HepG2 (cell line): ENCODE results near the gene STRN3. TPM values are rescaled to one million over a fixed set of nuclear protein-coding genes. Genes with fewer than 3 reads are reported as not detected.

Source experiments
- ETV5 ChIP-seq: IDR thresholded peaks from 2 replicates; pipeline ENCODE4 v1.6.1; 2018; ENCODE audit warnings: missing biosample characterization, missing genetic modification reagents, inconsistent platforms, borderline replicate concordance
- ETV6 ChIP-seq: sonication (generic); formaldehyde crosslinking; conservative IDR thresholded peaks from 2 replicates; pipeline ENCODE4 v1.4.0; 2020; ENCODE audit warnings: missing genetic modification reagents
- HMG20A ChIP-seq: IDR thresholded peaks from 2 replicates; pipeline ENCODE4 v1.6.1; 2016; ENCODE audit warnings: borderline replicate concordance
- HNRNPH1 ChIP-seq: fragments of 200-400 bp; formaldehyde crosslinking; optimal IDR thresholded peaks from 2 replicates; pipeline ENCODE3; 2017; ENCODE audit warnings: mild to moderate bottlenecking, low read depth, low read length
- KLF15 ChIP-seq: sonication (generic); formaldehyde crosslinking; IDR thresholded peaks from 2 replicates; pipeline ENCODE4 v1.8.1; 2023; ENCODE audit warnings: borderline replicate concordance, mild to moderate bottlenecking, inconsistent platforms, missing genetic modification reagents, mixed read lengths
- KLF9 ChIP-seq: IDR thresholded peaks from 2 replicates; pipeline ENCODE4 v1.6.1; 2016; ENCODE audit warnings: low read depth
- MEIS1 ChIP-seq: sonication (generic); formaldehyde crosslinking; IDR thresholded peaks from 2 replicates; pipeline ENCODE4 v1.9.0; 2021; ENCODE audit warnings: mild to moderate bottlenecking, missing genetic modification reagents, moderate library complexity, borderline replicate concordance
- NFATC3 ChIP-seq: sonication (generic); formaldehyde crosslinking; IDR thresholded peaks from 2 replicates; pipeline ENCODE4 v1.5.1; 2020; ENCODE audit warnings: mild to moderate bottlenecking, missing genetic modification reagents
- NFYB ChIP-seq: sonication (generic); formaldehyde crosslinking; IDR thresholded peaks from 2 replicates; pipeline ENCODE4 v1.4.0; 2020; ENCODE audit warnings: missing genetic modification reagents
- NR3C1 ChIP-seq: sonication (generic); formaldehyde crosslinking; IDR thresholded peaks from 2 replicates; pipeline ENCODE4 v1.4.0; 2020; ENCODE audit warnings: missing genetic modification reagents
- RXRA ChIP-seq: sonication (generic); formaldehyde crosslinking; IDR thresholded peaks from 2 replicates; pipeline ENCODE4 v1.5.1; 2020; ENCODE audit warnings: missing genetic modification reagents
- SMAD9 ChIP-seq: sonication (generic); formaldehyde crosslinking; IDR thresholded peaks from 2 replicates; pipeline ENCODE4 v1.5.1; 2020; ENCODE audit warnings: mild to moderate bottlenecking, missing genetic modification reagents
- SP2 ChIP-seq: sonication (generic); formaldehyde crosslinking; IDR thresholded peaks from 2 replicates; pipeline ENCODE4 v1.5.1; 2020; ENCODE audit warnings: mild to moderate bottlenecking, missing genetic modification reagents
- ZFP36L2 ChIP-seq: sonication (generic); formaldehyde crosslinking; IDR thresholded peaks from 2 replicates; pipeline ENCODE4 v1.4.0; 2020; ENCODE audit warnings: missing genetic modification reagents
- ZFP82 ChIP-seq: sonication (generic); formaldehyde crosslinking; IDR thresholded peaks from 2 replicates; pipeline ENCODE4 v1.5.1; 2020; ENCODE audit warnings: mild to moderate bottlenecking, missing genetic modification reagents, borderline replicate concordance
- ZFX ChIP-seq: sonication (generic); formaldehyde crosslinking; IDR thresholded peaks from 2 replicates; pipeline ENCODE4 v1.4.0; 2020; ENCODE audit warnings: mild to moderate bottlenecking, low read depth, missing genetic modification reagents, moderate library complexity
- ZNF121 ChIP-seq: sonication (generic); formaldehyde crosslinking; IDR thresholded peaks from 2 replicates; pipeline ENCODE4 v1.5.0; 2020; ENCODE audit warnings: mild to moderate bottlenecking, missing genetic modification reagents
- ZNF557 ChIP-seq: sonication (generic); formaldehyde crosslinking; IDR thresholded peaks from 2 replicates; pipeline ENCODE4 v1.4.0; 2020; ENCODE audit warnings: missing genetic modification reagents
- ZNF572 ChIP-seq: sonication (generic); formaldehyde crosslinking; IDR thresholded peaks from 2 replicates; pipeline ENCODE4 v1.5.1; 2020; ENCODE audit warnings: mild to moderate bottlenecking, missing genetic modification reagents
- ZNF607 ChIP-seq: sonication (generic); formaldehyde crosslinking; IDR thresholded peaks from 2 replicates; pipeline ENCODE4 v1.5.1; 2020; ENCODE audit warnings: missing genetic modification reagents, mild to moderate bottlenecking, borderline replicate concordance
- ZNF724P ChIP-seq: sonication (generic); formaldehyde crosslinking; IDR thresholded peaks from 2 replicates; pipeline ENCODE4 v1.8.0; 2022; ENCODE audit warnings: missing genetic modification reagents, borderline replicate concordance
- ZNF782 ChIP-seq: sonication (generic); formaldehyde crosslinking; IDR thresholded peaks from 2 replicates; pipeline ENCODE4 v1.4.0; 2020; ENCODE audit warnings: missing genetic modification reagents, mild to moderate bottlenecking, borderline replicate concordance
- ZSCAN9 ChIP-seq: IDR thresholded peaks from 2 replicates; pipeline ENCODE4 v1.6.1; 2016; ENCODE audit warnings: borderline replicate concordance
- polyA plus RNA-seq, 8 experiments: library from polyadenylated mRNA; depleted of rRNA in 3 of 8; stranded (reverse) in 7 of 8; unstranded in 1 of 8; fragments of >200 nt; fragmentation: Illumina TruSeq in 4 of 8; extraction: Trizol in 4 of 8; gene quantifications; 2 replicates each; pipeline versions ENCODE4 v1.2.1 to v1.2.3, GENCODE V29; 2011 to 2016; ENCODE audit warnings: low read depth in 4 of 8, missing spikeins in 1 of 8, mixed read lengths in 1 of 8; ENCODE audit not compliant: insufficient read depth in 1 of 8
- total RNA-seq, 5 experiments: library from RNA; depleted of rRNA; stranded (reverse); fragments of >200 nt; fragmentation: Illumina TruSeq; extraction: Trizol; gene quantifications; 2 replicates each; pipeline ENCODE4 v1.2.3, GENCODE V29; 2016; ENCODE audit warnings: low read depth in 1 of 5
- TF ChIP-seq, protein P1 (sequence below): IDR thresholded peaks from 2 replicates; pipeline ENCODE4 v1.6.1; 2012; ENCODE audit warnings: inconsistent platforms
- TF ChIP-seq, protein P2 (sequence below): sonication (generic); formaldehyde crosslinking; IDR thresholded peaks from 2 replicates; pipeline ENCODE4 v1.4.0; 2020; ENCODE audit warnings: missing genetic modification reagents
- TF ChIP-seq, protein P3 (sequence below): sonication (generic); formaldehyde crosslinking; IDR thresholded peaks from 2 replicates; pipeline ENCODE4 v1.4.0; 2020; ENCODE audit warnings: missing genetic modification reagents

Gene STRN3
- total and polyA plus RNA-seq, 2 of the 13 experiments (the other 11 are each of a cell fraction or from before 2014, with no cell fraction given) = 49.4 to 123 TPM

DNA sequence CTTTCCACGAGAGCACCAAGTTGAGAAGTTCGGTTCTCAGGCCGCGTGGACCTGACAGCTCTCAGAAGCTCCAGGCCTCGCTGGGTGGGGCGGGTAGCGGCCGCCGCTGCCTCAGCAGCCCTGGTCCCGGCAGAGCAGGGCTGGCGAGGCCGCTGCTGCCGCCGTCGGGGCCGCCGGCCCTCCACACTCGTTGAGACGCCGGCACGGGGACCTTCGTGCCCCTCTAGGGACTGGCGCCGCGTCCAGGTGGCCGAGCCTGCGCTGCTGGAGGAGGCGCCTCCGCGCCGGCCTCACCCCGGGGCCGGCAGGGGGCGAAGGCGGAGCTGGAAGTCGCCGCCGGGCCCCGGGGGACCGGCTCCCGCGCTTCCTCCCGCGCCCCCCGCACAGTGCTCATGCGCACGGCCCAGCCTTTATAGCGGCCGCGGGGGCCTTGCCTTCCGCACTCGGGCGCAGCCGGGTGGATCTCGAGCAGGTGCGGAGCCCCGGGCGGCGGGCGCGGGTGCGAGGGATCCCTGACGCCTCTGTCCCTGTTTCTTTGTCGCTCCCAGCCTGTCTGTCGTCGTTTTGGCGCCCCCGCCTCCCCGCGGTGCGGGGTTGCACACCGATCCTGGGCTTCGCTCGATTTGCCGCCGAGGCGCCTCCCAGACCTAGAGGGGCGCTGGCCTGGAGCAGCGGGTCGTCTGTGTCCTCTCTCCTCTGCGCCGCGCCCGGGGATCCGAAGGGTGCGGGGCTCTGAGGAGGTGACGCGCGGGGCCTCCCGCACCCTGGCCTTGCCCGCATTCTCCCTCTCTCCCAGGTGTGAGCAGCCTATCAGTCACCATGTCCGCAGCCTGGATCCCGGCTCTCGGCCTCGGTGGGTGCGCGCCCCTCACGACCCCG is 151.8 kb downstream of the STRN3 start, which contains the start of gene COCH (continued):
- TF ChIP-seq KLF15 (peak; percentile 82), ZNF121 (CRISPR knock-in tag) (peak; percentile 74; the same call in 1 of the 2 replicates), ETV5 (CRISPR knock-in tag) (peak; percentile 64), ZSCAN9 (CRISPR knock-in tag) (peak; percentile 85; the same call in 1 of the 2 replicates), NFYB (CRISPR knock-in tag) (no peak), ZFP36L2 (CRISPR knock-in tag) (no peak), ETV6 (CRISPR knock-in tag) (no peak), ZNF572 (CRISPR knock-in tag) (peak; percentile 97), ZNF724P (CRISPR knock-in tag) (no peak; the same call in none of the 2 replicates), ZNF557 (CRISPR knock-in tag) (peak; percentile 56), HNRNPH1 (no peak), ZFX (CRISPR knock-in tag) (peak; percentile 95), SP2 (CRISPR knock-in tag) (peak; percentile 40; the same call in 1 of the 2 replicates), MEIS1 (CRISPR knock-in tag) (no peak; the same call in 1 of the 2 replicates), KLF9 (CRISPR knock-in tag) (0 out of 2 replicates have a peak, but pooled peaks have one; percentile 35), HMG20A (CRISPR knock-in tag) (no peak), ZNF607 (peak; percentile 87), RXRA (CRISPR knock-in tag) (peak; percentile 53), ZFP82 (CRISPR knock-in tag) (peak; percentile 85; the same call in 1 of the 2 replicates), NR3C1 (CRISPR knock-in tag) (no peak), NFATC3 (peak; percentile 62; the same call in 1 of the 2 replicates), SMAD9 (CRISPR knock-in tag) (no peak), ZNF782 (no peak)
- TF ChIP-seq, protein P1, sequence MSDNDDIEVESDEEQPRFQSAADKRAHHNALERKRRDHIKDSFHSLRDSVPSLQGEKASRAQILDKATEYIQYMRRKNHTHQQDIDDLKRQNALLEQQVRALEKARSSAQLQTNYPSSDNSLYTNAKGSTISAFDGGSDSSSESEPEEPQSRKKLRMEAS = peak; percentile 94
- TF ChIP-seq, protein P2, sequence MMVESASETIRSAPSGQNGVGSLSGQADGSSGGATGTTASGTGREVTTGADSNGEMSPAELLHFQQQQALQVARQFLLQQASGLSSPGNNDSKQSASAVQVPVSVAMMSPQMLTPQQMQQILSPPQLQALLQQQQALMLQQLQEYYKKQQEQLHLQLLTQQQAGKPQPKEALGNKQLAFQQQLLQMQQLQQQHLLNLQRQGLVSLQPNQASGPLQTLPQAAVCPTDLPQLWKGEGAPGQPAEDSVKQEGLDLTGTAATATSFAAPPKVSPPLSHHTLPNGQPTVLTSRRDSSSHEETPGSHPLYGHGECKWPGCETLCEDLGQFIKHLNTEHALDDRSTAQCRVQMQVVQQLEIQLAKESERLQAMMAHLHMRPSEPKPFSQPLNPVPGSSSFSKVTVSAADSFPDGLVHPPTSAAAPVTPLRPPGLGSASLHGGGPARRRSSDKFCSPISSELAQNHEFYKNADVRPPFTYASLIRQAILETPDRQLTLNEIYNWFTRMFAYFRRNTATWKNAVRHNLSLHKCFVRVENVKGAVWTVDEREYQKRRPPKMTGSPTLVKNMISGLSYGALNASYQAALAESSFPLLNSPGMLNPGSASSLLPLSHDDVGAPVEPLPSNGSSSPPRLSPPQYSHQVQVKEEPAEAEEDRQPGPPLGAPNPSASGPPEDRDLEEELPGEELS (CRISPR knock-in tag) = peak; percentile 70
- TF ChIP-seq, protein P3, sequence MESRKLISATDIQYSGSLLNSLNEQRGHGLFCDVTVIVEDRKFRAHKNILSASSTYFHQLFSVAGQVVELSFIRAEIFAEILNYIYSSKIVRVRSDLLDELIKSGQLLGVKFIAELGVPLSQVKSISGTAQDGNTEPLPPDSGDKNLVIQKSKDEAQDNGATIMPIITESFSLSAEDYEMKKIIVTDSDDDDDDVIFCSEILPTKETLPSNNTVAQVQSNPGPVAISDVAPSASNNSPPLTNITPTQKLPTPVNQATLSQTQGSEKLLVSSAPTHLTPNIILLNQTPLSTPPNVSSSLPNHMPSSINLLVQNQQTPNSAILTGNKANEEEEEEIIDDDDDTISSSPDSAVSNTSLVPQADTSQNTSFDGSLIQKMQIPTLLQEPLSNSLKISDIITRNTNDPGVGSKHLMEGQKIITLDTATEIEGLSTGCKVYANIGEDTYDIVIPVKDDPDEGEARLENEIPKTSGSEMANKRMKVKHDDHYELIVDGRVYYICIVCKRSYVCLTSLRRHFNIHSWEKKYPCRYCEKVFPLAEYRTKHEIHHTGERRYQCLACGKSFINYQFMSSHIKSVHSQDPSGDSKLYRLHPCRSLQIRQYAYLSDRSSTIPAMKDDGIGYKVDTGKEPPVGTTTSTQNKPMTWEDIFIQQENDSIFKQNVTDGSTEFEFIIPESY (CRISPR knock-in tag) = no peak
